NCI-H345 treated with DMSO at 0.1 percent for 48 hours (cell line): Measurements from ENCODE around the gene ARSG.
A peak's percentile ranks its signal among the peaks of the same experiment; 100 is the strongest.
"Not testable (repeated sequence)": the region's sequence is repeated elsewhere in the genome, so short reads cannot be mapped to it uniquely, and the experiment has no call there.

Source experiments
- DNase-seq: peaks from one replicate; lab custom pipeline; 2025; ENCODE audit not compliant: unreplicated experiment; lab: John Stamatoyannopoulos, UW

ARSG gene

DNA sequence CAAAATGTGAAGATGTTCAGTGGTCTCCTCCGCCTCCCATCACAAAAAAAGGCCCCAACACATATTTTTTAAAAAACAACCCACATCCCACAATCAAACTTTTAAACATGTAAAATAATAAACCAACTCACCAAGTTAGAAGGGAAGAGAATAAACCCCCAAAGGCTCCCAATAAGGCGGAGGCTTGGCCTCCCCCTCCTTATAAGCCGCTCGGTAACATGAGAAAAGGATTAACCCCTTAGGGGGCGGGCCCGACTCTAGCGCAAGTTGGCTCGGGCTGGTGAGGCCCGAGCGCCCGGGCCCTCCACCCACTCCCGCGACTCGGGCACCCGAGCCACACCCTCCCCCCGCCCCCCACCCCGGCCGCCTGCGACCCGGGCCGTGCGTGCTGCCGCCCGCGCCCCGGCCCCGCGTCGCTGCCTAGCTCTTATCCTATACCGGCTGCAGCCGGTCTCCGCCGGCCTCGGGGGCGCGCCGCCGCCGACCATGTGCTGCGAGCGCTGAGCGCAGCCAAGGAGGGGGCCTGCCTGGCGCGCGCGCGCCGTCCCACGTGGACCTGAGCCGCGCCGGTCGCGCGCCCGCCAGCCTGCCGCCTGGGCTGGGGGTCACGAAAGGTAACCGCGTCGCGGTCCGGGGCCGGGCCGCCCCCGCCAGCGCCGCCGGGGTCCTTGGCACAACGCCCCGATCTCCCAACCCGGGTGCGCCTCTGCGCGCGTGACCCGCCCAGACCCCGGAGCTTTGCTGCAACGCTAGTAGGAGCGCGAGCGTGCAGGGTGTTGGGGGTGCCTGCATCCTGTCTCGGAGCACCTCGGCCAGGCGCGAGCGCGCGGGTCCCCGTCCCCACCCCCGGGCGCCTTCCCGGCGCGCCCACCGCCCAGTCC is at the start of gene ARSG, which contains the start of gene SLC16A6:
Gene ARSG (plus strand): TSS at position 541 of the 881 bp plus-strand sequence. CDS start 15,999 bp downstream, outside the sequence.
Gene SLC16A6 (minus strand): TSS at position 173 of the 881 bp plus-strand sequence. CDS start 12,807 bp downstream, outside the sequence.
- DNase-seq = peak; percentile 41

DNA sequence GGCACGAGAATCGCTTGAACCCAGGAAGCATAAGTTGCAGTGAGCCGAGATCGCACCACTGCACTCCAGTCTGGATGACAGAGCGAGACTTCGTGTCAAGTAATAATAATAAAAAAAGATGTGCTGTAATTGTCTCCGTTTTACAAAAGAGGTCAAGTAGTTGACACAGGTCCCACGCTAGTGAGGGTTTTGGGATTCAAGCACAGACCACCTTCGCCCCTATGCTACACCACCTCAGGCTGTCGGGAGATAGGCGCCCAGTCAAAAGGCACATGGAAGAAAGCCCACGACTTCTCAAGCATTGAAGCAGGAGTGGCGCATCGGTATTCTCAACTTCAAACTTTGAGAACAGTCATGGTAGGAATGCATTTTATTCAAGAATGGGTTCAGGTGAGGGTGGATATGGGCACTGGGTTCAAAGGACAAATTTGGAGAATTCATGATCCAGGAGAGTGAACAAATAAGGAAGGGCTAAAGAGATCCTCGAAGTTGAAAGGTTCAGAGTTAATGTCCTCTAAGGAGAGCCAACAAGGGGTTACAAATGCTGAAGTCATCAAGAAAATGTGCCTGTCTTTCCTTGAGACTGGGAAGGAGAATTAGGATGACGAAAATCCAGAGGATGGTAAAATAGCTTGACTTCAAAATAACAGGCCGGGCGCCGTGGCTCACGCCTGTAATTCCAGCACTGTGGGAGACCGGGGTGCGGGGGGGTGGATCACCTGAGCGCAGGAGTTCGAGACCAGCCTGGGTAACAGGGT is 44.8 kb upstream of the ARSG start:
- DNase-seq = no peak

DNA sequence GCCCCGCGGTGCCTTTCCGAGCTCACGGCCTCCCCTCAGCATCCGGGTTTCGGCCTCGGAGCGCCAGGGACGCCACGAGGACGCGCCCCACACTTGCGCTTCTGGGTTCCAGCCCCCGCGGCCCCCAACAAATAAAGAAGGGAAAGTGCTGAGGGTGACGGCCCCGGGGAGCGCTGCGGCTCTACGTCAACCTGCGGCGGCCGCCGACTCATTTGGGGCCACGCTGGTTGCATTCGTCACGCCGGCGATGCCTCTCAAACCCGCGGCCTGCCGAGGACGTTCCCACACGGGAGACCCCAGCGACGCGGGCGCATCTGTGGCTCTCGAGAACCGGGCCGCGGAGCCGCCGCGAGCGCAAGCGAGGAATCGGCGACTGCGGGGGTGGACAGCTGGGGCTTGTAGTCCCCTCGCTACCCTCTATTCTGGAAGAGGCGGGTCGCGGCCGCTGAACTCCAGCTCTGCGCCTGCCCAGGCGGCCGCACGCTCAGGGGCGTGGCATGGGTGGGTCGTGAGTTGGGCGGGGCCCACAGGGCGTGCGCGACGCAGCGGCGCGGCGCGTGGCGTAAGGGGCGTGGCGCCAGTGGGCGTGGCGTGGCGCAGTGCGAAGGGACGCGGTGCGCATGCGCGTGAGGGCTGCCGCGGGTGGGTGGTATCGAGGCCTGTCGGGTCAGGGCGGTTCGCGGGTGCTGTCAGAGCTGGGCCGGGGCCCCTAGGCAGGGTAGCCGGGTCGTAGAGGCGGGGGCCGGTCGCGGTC is 43.7 kb upstream of the ARSG start, which contains the start of gene AMZ2:
Gene AMZ2 (plus strand): TSS at position 599 of the 754 bp plus-strand sequence. CDS start 2,145 bp downstream, outside the sequence.
- peak; percentile 71 for DNase-seq

DNA sequence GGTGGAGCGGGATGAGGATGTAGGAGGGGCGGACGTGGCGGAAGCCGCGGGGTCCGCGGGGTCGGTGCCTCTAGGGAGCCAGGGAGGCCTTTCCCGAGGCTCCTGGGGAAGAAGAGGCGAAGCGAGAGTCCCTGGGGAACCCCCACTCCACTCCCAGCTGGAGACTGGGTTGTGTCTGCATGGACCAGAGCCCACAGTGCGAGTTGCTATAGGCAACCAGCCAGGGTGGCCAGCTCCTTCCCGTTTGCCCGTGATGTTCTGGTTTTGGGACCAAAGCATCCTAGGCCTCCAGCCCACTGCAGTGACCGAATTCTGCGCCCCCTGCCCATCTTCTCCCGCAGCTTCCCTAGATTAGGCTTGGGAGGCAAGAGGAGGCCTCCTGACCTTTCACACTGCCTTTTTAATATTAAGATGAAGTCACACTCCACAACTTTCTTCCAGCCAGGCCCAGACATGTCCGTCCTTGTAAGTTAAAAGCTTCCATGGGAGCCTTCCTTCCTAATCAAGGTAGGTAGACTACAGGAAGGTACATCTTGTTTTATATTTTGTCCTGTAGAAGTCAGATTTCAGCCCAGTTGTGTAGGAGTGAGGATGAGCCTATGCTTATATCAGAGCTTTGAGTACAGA is 43.0 kb upstream of the ARSG start:
- DNase-seq = peak; percentile 68

DNA sequence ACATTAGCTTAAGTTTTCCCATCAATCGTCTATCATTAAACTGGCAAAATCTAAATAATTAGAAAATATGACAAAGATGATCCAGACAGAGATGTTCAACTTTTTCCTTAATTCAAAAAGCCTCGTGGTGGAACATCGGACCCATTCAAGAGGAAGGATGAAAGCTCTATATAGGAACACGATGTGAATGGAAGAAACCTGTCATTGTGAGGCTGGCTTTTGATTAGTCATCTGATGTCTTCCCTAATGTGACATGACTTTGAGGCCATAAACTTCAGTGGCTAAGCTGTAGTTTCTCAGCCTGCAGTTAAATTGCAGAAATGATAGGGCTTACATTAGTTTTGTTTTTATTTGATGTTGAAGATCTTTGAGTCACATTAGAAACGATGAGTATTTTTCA is 42.4 kb upstream of the ARSG start:
- no peak for DNase-seq

DNA sequence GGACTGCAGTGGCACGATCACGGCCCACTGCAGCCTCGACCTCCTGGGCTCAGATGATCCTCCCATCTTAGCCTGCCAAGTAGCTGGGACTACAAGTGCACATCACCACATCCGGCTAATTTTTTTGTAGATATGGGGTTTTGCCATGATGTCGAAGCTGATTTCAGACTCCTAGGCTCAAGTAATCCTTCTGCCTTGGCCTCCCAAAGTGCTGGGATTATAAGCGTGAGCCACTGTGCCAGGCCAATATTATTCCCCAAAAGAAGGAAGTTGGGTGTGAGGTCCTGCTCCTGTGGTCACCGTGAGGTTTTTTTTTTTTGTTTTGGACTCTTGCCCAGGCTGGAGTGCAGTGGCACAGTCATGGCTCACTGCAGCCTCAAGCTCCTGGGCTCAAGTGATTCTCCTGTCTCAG is 41.9 kb upstream of the ARSG start:
- no peak for DNase-seq

DNA sequence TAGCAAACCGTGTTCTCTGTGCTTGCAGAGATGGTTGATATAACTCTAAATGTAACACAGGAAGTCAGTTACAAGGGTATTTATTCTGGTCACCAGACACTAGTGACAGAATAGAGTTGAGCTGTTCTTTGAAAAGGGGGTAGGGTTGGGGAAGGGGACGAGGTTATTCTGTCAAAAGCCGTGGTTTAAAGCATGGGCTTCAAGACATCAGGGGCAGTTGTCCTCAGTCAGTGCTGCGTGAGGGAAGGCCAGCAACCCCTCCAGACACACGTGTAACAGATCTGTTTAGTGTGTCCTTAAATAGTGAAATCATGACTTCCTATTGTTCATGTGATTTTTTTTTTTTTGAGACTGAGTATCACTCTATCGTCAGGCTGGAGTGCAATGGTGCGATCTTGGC is 37.9 kb upstream of the ARSG start:
- not testable (repeated sequence) for DNase-seq

DNA sequence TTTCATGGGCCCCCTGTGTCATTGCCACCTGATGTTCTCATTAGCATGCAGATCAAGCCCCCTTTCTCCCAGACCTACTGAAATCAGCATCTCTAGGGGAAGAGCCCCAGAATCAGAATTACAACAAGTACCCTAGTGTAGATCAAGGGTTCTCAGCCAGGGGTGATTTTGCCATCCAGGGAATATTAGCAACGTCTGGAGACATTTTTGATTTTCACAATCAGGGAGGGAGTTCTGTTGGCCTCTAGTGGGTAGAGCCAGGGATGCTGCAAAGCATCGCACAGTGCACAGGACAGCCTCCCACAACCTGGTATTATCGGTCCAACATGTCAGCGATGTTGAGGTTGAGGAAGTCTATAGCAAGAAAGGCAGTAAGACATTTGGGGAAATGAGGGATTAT is 36.1 kb upstream of the ARSG start:
- DNase-seq = no peak

DNA sequence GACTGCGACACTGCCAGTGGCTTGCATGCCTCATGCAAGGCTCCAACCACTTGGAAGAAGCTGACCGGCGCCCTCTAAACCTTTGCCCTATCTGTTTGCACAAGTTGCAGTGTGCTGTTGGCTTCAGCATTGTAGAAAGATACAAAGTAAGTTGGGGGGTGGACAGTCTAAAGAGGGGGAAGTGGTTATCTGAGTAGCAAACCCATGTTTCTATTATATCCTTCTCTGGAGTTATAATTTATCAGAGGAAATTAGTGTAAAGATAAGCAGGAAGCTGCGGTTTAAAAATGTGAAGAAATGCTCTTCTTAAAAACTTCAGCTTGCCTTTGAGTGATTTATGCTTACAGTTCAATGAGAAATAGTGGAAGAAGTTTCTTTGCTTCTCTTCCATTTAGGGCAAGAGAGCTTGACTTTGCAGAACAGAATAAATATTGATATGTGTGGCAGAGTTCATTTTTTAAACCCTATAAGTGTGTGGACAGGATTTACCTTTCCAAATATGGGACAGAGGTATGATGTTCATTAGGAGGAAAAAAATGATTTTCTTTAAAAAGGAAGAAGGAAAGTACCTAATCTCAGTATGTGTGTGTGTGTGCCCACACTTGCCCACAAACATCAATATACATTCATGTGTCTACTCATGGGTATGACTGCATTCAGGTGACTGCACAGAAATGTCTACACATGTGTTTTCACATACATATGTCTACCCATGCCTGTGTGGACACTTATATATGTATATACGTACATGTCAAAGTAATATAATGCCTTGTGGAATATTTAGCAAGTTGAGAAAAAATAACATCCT is 35.4 kb upstream of the ARSG start:
- DNase-seq = no peak

DNA sequence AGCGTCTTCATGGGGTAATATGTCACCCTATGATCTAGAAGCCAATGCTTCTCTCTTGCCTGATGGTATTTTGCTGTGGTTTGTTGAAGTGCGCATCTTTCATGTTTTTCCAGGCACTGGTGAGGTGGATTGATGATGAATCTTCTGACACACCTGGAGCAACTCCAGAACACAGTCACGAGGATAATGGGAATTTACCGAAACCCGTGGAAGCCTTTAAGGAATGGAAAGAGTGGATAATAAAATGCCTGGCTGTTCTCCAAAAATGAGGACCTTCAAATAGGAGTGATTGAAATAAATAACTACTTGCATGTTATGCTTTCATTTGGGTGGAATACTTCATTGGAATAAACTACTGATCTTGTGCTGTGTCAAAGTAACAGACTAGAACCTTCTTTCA is 34.6 kb upstream of the ARSG start:
- DNase-seq = not testable (repeated sequence)

DNA sequence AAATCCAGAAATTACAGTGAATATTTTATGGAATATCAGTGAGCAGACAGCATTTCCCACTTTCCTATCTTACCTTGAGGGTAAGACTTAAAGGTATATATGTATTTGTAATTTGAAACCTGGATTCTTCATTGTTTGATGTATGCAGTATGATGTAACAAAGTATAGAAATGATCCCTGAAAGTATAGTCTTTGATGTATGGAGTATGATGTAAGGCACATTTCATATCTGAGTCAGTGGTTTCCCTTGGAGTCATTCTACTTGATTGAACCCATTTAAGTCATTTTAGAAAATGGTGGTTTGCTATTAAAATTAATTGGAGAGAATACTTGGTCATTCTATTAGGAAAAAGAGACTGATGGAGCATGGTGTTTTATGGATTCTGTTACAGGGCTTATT is 33.4 kb upstream of the ARSG start:
- no peak for DNase-seq

DNA sequence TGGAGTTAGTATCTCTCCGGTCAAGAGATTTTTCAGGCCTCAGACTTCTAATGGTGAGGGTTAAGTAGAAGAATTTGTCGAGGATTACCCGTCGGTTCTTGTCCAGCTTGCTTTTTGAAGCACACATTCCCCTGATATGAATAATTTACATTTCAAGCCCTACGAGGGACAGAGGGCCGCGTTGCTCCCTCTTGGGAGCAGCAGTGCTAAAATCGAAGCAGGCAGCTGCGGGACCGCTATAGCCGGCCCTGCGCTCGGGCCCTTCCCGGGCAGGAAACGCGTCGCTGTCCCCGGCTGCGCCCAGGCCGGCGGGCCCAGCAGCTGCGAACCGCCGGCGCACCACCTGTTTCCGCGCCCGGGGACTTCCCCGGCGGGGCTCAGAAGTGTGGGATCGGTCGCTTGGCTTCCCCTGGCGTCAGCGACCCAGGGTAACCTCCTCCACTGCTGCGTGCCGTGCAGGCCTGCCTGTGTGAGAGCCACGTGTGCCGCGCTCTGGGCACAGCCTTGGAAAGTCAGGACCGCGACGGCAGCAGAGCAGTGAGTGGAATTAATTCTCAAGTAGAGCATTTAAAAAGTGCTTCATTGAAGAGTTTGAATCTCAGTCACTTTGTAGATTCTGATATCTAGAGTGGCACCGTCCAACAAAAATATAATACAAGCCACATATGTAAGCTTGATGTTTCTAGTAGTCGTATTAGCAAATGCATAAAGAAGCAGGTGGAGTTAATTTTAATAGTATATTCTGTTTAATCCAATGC is 32.2 kb upstream of the ARSG start:
- DNase-seq = not testable (repeated sequence)

DNA sequence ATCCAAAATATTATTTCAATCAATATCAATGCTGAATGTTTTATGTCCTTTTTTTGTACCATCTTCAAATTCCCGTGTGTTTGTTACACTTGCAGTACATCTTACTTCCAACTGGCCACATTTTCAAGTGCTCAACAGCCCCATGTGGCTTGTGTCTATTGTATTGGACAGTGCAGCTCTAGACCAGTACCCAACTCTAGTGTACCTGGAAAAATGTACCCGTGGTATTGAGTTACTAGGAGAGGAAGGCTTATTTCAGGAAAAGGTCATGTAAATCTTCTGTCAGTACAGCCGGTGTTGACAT is 31.7 kb upstream of the ARSG start:
- DNase-seq = not testable (repeated sequence)

DNA sequence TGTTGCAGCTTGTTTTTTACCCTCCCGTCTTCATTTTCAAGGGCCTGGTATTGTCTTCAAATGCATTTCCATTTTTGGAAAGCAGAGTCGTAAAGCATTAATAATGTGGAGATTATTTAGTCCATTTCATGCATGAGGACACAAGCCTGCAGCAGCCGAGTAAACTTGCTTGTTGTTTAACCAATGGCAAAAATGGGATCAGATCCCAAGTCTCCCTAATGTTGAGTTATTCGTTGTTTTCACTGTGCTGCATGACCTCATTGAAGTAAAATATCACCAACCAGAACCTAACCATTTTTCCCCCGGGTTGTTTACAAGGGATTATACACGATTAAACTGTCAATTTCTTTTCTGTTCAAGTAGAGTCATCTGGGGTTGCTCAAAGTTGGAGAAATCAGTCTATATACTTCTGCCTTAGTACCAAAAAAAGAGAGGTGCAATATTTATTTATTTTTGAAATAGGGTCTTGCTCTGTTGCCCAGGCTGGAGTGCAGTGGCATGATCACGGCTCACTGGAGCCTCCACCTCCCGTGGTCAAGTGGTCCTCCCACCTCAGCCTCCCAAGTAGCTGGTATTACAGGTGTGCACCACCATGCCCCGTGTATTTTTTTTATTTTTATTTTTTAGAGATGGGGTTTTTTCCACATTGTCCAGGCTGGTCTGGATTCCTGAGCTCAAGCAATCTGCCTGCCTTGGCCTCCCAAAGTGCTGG is 31.1 kb upstream of the ARSG start:
- no peak for DNase-seq

DNA sequence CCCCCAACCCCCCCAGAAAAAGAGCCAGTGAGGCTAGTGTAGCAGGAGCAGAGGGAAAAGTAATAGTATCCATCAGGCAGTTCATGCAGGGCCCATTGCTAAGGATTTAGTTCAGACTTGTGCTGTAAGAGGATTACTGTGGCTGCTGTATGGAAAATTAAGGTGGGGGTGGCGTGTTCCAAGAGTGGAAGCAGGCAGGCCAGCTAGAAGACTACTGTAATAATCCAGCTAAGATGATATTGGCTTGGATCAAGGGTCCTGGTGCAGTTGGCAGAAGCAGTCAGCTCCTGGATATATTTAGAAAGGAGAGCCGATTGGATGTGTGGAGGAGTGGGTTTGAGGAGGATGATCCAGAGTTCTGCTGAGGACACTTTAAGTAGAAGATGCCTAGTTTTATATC is 28.8 kb upstream of the ARSG start:
- not testable (repeated sequence) for DNase-seq

DNA sequence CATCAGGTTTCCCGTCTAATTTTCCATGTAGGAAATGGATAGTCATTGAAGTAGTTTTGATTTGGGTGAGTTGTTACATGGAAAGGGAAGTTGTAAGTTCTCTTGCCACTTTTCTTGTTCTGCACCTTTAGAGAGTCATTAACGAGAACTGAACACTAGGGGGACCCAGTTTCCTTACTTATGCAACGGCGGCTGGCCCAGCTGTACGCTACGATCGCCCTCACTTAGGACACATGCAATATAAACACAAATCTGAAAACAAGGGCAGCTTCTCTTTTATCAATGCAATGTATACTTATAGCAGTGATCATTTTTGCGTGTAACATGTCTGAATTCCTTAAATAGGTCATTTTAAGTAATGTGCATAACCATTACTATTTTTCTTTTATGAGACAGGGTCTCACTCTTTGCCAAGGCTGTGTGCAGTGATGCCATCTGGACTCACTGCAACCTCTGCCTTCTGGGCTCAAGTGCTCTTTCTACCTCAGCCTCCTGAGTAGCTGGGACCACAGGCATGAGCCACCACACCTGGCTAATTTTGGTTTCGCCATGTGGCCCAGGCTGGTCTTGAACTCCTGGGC is 28.1 kb upstream of the ARSG start:
- DNase-seq = peak; percentile 38

DNA sequence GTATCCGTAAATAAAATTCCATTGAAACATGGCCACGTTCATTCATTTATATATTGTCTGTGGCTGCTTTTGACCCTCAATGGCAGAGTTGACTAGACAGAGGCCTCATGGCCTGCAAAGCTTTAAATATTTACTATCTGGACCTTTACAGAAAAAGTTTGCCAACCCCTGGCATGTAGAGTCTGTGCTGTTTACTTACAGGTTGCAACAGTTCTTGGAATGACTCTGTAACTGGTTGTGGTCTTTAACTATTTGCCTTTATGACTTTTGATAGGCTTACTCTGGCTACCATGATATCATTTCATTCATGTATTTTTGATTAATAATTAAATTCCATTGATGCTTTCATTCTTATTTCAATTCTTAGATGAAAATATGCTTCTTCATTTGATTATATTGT is 25.5 kb upstream of the ARSG start:
- not testable (repeated sequence) for DNase-seq

DNA sequence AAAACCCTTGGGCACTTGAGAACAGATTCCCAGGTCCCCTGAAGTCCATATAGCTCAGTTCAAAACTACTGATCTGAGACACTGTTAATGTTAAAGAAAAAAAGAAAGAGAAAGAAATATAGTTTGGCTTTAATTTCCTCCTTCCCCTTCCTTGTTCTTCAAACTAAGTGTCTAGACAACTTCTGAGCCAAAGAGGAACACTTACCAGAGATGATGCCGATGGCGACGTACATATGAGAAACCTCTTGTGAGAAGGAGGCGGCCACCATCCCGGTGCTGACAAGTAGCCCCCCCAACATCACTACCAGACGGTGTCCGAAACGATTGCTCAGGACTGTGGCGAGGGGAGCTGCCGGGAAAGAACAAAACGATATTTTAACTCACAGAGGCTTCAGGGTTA is 17.6 kb upstream of the ARSG start:
- DNase-seq = no peak
